K562 (cell line): Measurements from ENCODE around the gene ENDOD1. TPM values are rescaled to one million over a fixed set of nuclear protein-coding genes. Genes with fewer than 3 reads are reported as not detected.
A peak's percentile ranks its signal among the peaks of the same experiment; 100 is the strongest.

ENCODE experiments used
- BRF1 ChIP-seq: IDR thresholded peaks from 3 replicates; pipeline ENCODE4 v1.6.1; 2011; ENCODE audit warnings: borderline replicate concordance, mild to moderate bottlenecking; ENCODE audit not compliant: insufficient read length; ENCODE audit errors: extremely low read depth
- CLOCK ChIP-seq: fragments of 250-450 bp; sonication (Bioruptor Pico); IDR thresholded peaks from 2 replicates; pipeline ENCODE4 v1.4.0; 2020; ENCODE audit warnings: mild to moderate bottlenecking, moderate library complexity, borderline replicate concordance
- EGR1 ChIP-seq: fragments of 450-650 bp; conservative IDR thresholded peaks from 2 replicates; pipeline ENCODE4 v1.6.1; 2017; ENCODE audit warnings: mild to moderate bottlenecking
- HDAC3 ChIP-seq: fragments of 450-650 bp; IDR thresholded peaks from 2 replicates; pipeline ENCODE4 v1.6.1; 2018; ENCODE audit warnings: borderline replicate concordance, mild to moderate bottlenecking, moderate library complexity; ENCODE audit not compliant: partially characterized antibody
- HOXB6 ChIP-seq: fragments of 250-450 bp; sonication (Bioruptor Pico); IDR thresholded peaks from 2 replicates; pipeline ENCODE4 v1.5.1; 2022; ENCODE audit warnings: mild to moderate bottlenecking, borderline replicate concordance
- SMAD2 ChIP-seq: fragments of 150-350 bp; IDR thresholded peaks from 2 replicates; pipeline ENCODE4 v1.6.1; 2014; ENCODE audit warnings: low read depth, mild to moderate bottlenecking, low read length
- TAF15 ChIP-seq: fragments of 200-400 bp; formaldehyde crosslinking; IDR thresholded peaks from 2 replicates; pipeline ENCODE4 v1.6.1; 2017; ENCODE audit warnings: mild to moderate bottlenecking, low read depth, low read length, moderate library complexity
- TEAD1 ChIP-seq, 2 experiments: fragments of 450-650 bp in 1 of 2; sonication (generic) in 1 of 2; formaldehyde crosslinking; IDR thresholded peaks; 2 replicates each; pipeline versions ENCODE4 v1.4.0 to v1.8.0; 2020 to 2022; ENCODE audit warnings: mild to moderate bottlenecking in 2 of 2, missing genetic modification reagents in 1 of 2
- ZNF224 ChIP-seq: sonication (generic); formaldehyde crosslinking; IDR thresholded peaks from 2 replicates; pipeline ENCODE4 v1.8.0; 2022; ENCODE audit warnings: mild to moderate bottlenecking, missing genetic modification reagents
- ZNF316 ChIP-seq: fragments of 450-650 bp; IDR thresholded peaks from 2 replicates; pipeline ENCODE4 v1.6.1; 2016
- polyA plus RNA-seq, 8 experiments: library from polyadenylated mRNA; depleted of rRNA in 4 of 8; stranded (reverse) in 5 of 8; unstranded in 3 of 8; fragments of >200 nt; fragmentation: Nextera tagmentation in 2 of 8; fragmentation: Illumina TruSeq in 1 of 8; extraction: Ambion mirVana in 2 of 8; extraction: Trizol in 1 of 8; gene quantifications; 2 replicates each; pipeline versions ENCODE4 v1.2.1 to v1.2.3, GENCODE V29; 2011 to 2014; ENCODE audit warnings: inconsistent platforms in 1 of 8, missing spikeins in 1 of 8
- total RNA-seq, 7 experiments: library from RNA; depleted of rRNA in 6 of 7; stranded (reverse); fragments of >200 nt in 6 of 7; fragmentation: Illumina TruSeq in 2 of 7; extraction: Trizol in 2 of 7; gene quantifications; 2 replicates each; pipeline versions ENCODE4 v1.2.1 to v1.2.3, GENCODE V29; 2011 to 2021; ENCODE audit warnings: low replicate concordance in 1 of 7
- TF ChIP-seq, protein P1 (sequence below): fragments of 450-650 bp; formaldehyde crosslinking; IDR thresholded peaks from 2 replicates; pipeline ENCODE4 v1.4.0; 2020; ENCODE audit warnings: mild to moderate bottlenecking, moderate library complexity
- TF ChIP-seq, protein P2 (sequence below): fragments of 450-650 bp; IDR thresholded peaks from 2 replicates; pipeline ENCODE4 v1.6.1; 2016; ENCODE audit warnings: low read depth
- TF ChIP-seq, protein P3 (sequence below): fragments of 450-650 bp; IDR thresholded peaks from 2 replicates; pipeline ENCODE4 v1.7.0; 2016; ENCODE audit warnings: borderline replicate concordance

Gene ENDOD1
- total and polyA plus RNA-seq, 9 of the 15 experiments (the other 6 are each of a cell fraction or from before 2014, with no cell fraction given), result 4.2 to 11.8 (median 9.3) TPM

DNA sequence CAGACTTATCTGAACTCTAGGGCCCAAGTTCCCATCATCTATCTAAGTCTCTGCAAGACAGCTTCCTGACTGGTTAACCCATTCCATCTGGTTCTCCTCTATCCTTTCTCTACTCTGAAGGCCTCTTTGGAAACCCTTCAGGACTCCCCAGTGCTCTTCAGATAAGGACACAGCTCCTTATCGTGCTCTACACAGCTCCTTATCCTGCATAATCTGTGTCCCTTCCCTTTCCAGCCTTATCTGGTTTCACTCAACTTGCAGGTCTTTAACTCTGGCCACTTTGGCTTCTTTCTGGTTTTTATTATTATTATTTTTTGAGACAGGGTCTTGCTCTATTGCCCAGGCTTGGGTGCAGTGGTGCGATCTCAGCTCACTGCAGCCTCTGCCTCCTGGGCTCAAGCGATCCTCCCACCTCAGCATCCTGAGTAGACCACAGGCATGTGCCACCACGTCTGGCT is 10.6 kb downstream of the ENDOD1 start (continued):
- TF ChIP-seq HDAC3, result peak; percentile 80
- no peak for TF ChIP-seq ZNF316
- TF ChIP-seq HOXB6 (CRISPR knock-in tag), result no peak
- TF ChIP-seq SMAD2, result no peak
- TF ChIP-seq, protein P1, sequence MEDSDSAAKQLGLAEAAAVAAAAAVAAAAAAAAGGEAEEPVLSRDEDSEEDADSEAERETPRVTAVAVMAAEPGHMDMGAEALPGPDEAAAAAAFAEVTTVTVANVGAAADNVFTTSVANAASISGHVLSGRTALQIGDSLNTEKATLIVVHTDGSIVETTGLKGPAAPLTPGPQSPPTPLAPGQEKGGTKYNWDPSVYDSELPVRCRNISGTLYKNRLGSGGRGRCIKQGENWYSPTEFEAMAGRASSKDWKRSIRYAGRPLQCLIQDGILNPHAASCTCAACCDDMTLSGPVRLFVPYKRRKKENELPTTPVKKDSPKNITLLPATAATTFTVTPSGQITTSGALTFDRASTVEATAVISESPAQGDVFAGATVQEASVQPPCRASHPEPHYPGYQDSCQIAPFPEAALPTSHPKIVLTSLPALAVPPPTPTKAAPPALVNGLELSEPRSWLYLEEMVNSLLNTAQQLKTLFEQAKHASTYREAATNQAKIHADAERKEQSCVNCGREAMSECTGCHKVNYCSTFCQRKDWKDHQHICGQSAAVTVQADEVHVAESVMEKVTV, result no peak
- TF ChIP-seq BRF1, result no peak
- no peak for TF ChIP-seq EGR1
- no peak for TF ChIP-seq CLOCK (CRISPR knock-in tag)
- peak in 1 of 2 experiments; percentile 83; a peak in 2 of 4 replicates for TF ChIP-seq TEAD1 (CRISPR knock-in tag; IDR thresholded peaks at IDR 0.05)
- TF ChIP-seq ZNF224 (CRISPR knock-in tag), result no peak
- TF ChIP-seq TAF15, result no peak
- TF ChIP-seq, protein P2, sequence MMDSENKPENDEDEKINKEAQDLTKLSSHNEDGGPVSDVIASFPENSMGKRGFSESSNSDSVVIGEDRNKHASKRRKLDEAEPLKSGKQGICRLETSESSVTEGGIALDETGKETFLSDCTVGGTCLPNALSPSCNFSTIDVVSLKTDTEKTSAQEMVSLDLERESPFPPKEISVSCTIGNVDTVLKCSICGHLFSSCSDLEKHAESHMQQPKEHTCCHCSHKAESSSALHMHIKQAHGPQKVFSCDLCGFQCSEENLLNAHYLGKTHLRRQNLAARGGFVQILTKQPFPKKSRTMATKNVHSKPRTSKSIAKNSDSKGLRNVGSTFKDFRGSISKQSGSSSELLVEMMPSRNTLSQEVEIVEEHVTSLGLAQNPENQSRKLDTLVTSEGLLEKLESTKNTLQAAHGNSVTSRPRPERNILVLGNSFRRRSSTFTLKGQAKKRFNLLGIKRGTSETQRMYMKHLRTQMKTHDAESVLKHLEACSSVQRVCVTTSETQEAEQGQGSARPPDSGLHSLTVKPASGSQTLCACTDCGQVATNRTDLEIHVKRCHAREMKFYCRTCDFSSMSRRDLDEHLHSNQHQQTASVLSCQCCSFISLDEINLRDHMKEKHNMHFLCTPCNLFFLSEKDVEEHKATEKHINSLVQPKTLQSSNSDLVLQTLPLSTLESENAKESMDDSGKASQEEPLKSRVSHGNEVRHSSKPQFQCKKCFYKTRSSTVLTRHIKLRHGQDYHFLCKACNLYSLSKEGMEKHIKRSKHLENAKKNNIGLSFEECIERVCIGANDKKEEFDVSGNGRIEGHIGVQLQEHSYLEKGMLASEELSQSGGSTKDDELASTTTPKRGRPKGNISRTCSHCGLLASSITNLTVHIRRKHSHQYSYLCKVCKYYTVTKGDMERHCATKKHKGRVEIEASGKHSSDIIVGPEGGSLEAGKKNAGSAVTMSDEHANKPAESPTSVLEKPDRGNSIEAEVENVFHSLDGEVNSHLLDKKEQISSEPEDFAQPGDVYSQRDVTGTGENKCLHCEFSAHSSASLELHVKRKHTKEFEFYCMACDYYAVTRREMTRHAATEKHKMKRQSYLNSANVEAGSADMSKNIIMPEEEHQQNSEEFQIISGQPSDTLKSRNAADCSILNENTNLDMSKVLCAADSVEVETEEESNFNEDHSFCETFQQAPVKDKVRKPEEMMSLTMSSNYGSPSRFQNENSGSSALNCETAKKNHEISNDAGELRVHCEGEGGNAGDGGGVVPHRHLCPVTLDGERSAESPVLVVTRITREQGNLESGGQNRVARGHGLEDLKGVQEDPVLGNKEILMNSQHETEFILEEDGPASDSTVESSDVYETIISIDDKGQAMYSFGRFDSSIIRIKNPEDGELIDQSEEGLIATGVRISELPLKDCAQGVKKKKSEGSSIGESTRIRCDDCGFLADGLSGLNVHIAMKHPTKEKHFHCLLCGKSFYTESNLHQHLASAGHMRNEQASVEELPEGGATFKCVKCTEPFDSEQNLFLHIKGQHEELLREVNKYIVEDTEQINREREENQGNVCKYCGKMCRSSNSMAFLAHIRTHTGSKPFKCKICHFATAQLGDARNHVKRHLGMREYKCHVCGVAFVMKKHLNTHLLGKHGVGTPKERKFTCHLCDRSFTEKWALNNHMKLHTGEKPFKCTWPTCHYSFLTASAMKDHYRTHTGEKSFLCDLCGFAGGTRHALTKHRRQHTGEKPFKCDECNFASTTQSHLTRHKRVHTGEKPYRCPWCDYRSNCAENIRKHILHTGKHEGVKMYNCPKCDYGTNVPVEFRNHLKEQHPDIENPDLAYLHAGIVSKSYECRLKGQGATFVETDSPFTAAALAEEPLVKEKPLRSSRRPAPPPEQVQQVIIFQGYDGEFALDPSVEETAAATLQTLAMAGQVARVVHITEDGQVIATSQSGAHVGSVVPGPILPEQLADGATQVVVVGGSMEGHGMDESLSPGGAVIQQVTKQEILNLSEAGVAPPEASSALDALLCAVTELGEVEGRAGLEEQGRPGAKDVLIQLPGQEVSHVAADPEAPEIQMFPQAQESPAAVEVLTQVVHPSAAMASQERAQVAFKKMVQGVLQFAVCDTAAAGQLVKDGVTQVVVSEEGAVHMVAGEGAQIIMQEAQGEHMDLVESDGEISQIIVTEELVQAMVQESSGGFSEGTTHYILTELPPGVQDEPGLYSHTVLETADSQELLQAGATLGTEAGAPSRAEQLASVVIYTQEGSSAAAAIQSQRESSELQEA, result no peak
- TF ChIP-seq, protein P3, sequence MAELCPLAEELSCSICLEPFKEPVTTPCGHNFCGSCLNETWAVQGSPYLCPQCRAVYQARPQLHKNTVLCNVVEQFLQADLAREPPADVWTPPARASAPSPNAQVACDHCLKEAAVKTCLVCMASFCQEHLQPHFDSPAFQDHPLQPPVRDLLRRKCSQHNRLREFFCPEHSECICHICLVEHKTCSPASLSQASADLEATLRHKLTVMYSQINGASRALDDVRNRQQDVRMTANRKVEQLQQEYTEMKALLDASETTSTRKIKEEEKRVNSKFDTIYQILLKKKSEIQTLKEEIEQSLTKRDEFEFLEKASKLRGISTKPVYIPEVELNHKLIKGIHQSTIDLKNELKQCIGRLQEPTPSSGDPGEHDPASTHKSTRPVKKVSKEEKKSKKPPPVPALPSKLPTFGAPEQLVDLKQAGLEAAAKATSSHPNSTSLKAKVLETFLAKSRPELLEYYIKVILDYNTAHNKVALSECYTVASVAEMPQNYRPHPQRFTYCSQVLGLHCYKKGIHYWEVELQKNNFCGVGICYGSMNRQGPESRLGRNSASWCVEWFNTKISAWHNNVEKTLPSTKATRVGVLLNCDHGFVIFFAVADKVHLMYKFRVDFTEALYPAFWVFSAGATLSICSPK, result no peak
